GM19468 (cell line): Measurements from ENCODE around the gene PRPF31.
"Not testable (repeated sequence)": the region's sequence is repeated elsewhere in the genome, so short reads cannot be mapped to it uniquely, and the experiment has no call there.

Experiments used
- ATAC-seq: cut with Tn5 transposase; IDR thresholded peaks from one replicate; pipeline ENCODE4 v1.9.1; 2021; ENCODE audit warnings: mild to moderate bottlenecking, moderate library complexity, moderate number of reproducible peaks; ENCODE audit not compliant: unreplicated experiment; ENCODE audit errors: extremely low read depth

PRPF31 gene

GRCh38 chr19:54115109-54116063 is at the start of gene PRPF31, which contains the start of gene TFPT:
TSS of gene PRPF31 (plus strand) at chr19:54115754. CDS start at chr19:54118279, 2,525 bp downstream.
TSS of gene TFPT (minus strand) at chr19:54115657. CDS start at chr19:54115269, 388 bp downstream.
- peak; percentile 50 for ATAC-seq

- no peak for ATAC-seq
Measured at GRCh38 chr19:54069470-54069869, 46.1 kb upstream of the PRPF31 start.

GRCh38 chr19:54073829-54074228 is 41.7 kb upstream of the PRPF31 start:
- no peak for ATAC-seq

GRCh38 chr19:54074851-54075250 is 40.7 kb upstream of the PRPF31 start:
- ATAC-seq, result no peak

- no peak for ATAC-seq
Measured at GRCh38 chr19:54077334-54077733, 38.2 kb upstream of the PRPF31 start.

GRCh38 chr19:54081032-54081431 is 34.5 kb upstream of the PRPF31 start, which contains the start of gene TARM1:
TSS of gene TARM1 (minus strand) at chr19:54081365. CDS start at chr19:54081340, 25 bp downstream.
- ATAC-seq, result no peak

GRCh38 chr19:54084410-54084809 is 31.1 kb upstream of the PRPF31 start:
- no peak for ATAC-seq

- no peak for ATAC-seq
Measured at GRCh38 chr19:54094426-54095000, 21.0 kb upstream of the PRPF31 start.

GRCh38 chr19:54095136-54095858 is 20.3 kb upstream of the PRPF31 start:
- no peak for ATAC-seq

GRCh38 chr19:54095859-54096616 is 19.5 kb upstream of the PRPF31 start:
- not testable (repeated sequence) for ATAC-seq

GRCh38 chr19:54096617-54097106 is 18.9 kb upstream of the PRPF31 start:
- no peak for ATAC-seq

GRCh38 chr19:54099190-54099902 is 16.2 kb upstream of the PRPF31 start:
- no peak for ATAC-seq

GRCh38 chr19:54099903-54100255 is 15.7 kb upstream of the PRPF31 start:
- ATAC-seq, result not testable (repeated sequence)

GRCh38 chr19:54100561-54100960 is 15.0 kb upstream of the PRPF31 start, which contains the start of gene OSCAR:
TSS of gene OSCAR (minus strand) at chr19:54100803. CDS start at chr19:54100792, 11 bp downstream.
- ATAC-seq, result no peak

GRCh38 chr19:54102421-54103169 is 13.0 kb upstream of the PRPF31 start, which contains the start of gene NDUFA3:
TSS of gene NDUFA3 (plus strand) at chr19:54102855. CDS start at chr19:54102879, 24 bp downstream.
- ATAC-seq, result peak; percentile 91

- ATAC-seq, result no peak
Measured at GRCh38 chr19:54104998-54105715, 10.4 kb upstream of the PRPF31 start.

- no peak for ATAC-seq
Measured at GRCh38 chr19:54105796-54106195, 9.8 kb upstream of the PRPF31 start.

GRCh38 chr19:54106716-54107115 is 8.8 kb upstream of the PRPF31 start:
- ATAC-seq, result no peak
